Adrenal gland (tissue), 12 donors: ENCODE results near the gene EIF1B. TPM values are rescaled to one million over a fixed set of nuclear protein-coding genes. Genes with fewer than 3 reads are reported as not detected.

Source experiments
- DNase-seq, 7 donors: peaks; one replicate each; pipeline ENCODE4 v3.0.0-alpha.2; 2019 to 2020
- H3K27ac ChIP-seq, 5 donors: fragments of 200-600 bp; sonication (generic) in 4 of 5; 1 replicate in 3 of 5; 2 replicates in 2 of 5; pipeline versions ENCODE4 v1.5.1 to v1.8.0; 2016 to 2020; ENCODE audit warnings: mild to moderate bottlenecking in 1 of 5
- H3K27me3 ChIP-seq: fragments of 200-600 bp; 2 replicates; pipeline ENCODE4 v1.8.0; 2021
- H3K36me3 ChIP-seq, 2 donors: fragments of 200-600 bp; replicated peaks in 1 of 2; 1 replicate in 1 of 2; 2 replicates in 1 of 2; pipeline versions ENCODE4 v1.5.1 to v1.8.0; 2018 to 2022
- H3K4me1 ChIP-seq, 2 donors: fragments of 200-600 bp; replicated peaks in 1 of 2; 1 replicate in 1 of 2; 2 replicates in 1 of 2; pipeline versions ENCODE4 v1.5.1 to v1.8.0; 2018 to 2021
- H3K4me3 ChIP-seq, 4 donors: fragments of 200-600 bp; sonication (generic) in 3 of 4; one replicate each; pipeline ENCODE4 v1.5.1; 2016 to 2018
- H3K9me3 ChIP-seq, 3 donors: fragments of 200-600 bp; sonication (generic) in 1 of 3; replicated peaks in 1 of 3; 1 replicate in 2 of 3; 2 replicates in 1 of 3; pipeline versions ENCODE4 v1.5.1 to v1.8.0; 2016 to 2021
- POLR2A ChIP-seq, 2 donors: fragments of 450-650 bp; IDR thresholded peaks; one replicate each; pipeline ENCODE4 v1.6.1; 2017; ENCODE audit warnings: antibody characterized with exemption in 2 of 2, mild to moderate bottlenecking in 2 of 2, moderate library complexity in 1 of 2
- WGBS, 4 donors: extraction: QIAGEN DNeasy Blood & Tissue Kit in 2 of 4; methylation state at CpG; one replicate each; pipeline versions ENCODE4 v1.1.5 to v1.1.7; 2013 to 2017; 5-methylcytosine and 5-hydroxymethylcytosine counted together
- intact Hi-C, 2 donors: fragments of 100-400 bp; cut with DNase I; formaldehyde crosslinking; loops; one replicate each; pipeline versions ENCODE4 v1.14.1 to v1.15.0; 2022 to 2023
- polyA plus RNA-seq, 3 donors: library from polyadenylated mRNA; stranded (reverse); fragments of 200-250 nt in 2 of 3; fragments of 350-450 nt in 1 of 3; fragmentation: Illumina TruSeq in 1 of 3; extraction: RNeasy Lipid Tissue Mini Kit (QIAGEN cat#74804) in 1 of 3; gene quantifications; one replicate each; pipeline ENCODE4 v1.2.3, GENCODE V29; 2013 to 2014
- total RNA-seq, 9 donors: library from RNA; depleted of rRNA in 4 of 9; stranded (reverse); fragments of >200 nt in 4 of 9; fragments of 120-200 nt in 1 of 9; fragmentation: NEBNext Ultra II Directional in 1 of 9; extraction: Animal tissue kit (Norgen Biotek cat#: 25700) in 1 of 9; gene quantifications; one replicate each; pipeline versions ENCODE4 v1.1.0 to v1.2.4, GENCODE V29; 2013 to 2023
- TF ChIP-seq, protein P1 (sequence below), 6 experiments: fragments of 450-650 bp in 4 of 6; fragments of 200-600 bp in 2 of 6; sonication (generic) in 1 of 6; IDR thresholded peaks; 1 replicate in 5 of 6; 2 replicates in 1 of 6; pipeline versions ENCODE4 v1.5.1 to v1.8.0; 2016 to 2021; ENCODE audit warnings: antibody characterized with exemption in 6 of 6, mild to moderate bottlenecking in 2 of 6, moderate library complexity in 1 of 6
- donor health status: healthy with polysubstance abuse.
- donor health status: Bipolar disorder and iron deficiency.
- donor health status: DM: yes; HTN: yes; CAD: no.
- donor health status: DM: no; HTN: no; CAD: no.
- donor health status: DM: no; HTN: no; CAD: no.
- donor health status: DM: yes; HTN: yes; CAD: no.

The EIF1B gene
- total and polyA plus RNA-seq, 12 donors, result 8.8 to 133 (median 52.9) TPM

DNA sequence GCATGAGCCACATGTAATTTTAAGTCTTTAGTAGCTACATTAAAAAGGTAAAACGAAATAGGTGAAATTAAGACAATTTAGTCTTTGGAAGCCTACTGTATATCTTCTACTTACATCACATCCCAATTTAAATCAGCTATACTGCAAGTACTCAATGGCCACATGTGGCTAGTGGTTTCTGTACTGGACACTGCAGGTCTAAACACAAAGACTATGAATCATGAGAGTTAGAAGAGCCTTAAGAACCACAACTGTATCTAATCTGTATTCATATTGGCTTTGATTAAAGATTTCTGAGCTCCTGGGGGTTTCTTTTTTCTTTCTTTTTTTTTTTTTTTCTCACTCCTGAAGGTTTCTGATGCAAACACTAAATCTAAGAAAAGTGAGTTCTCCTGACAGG, 2.3 kb upstream of the EIF1B start:
- 69 to 88% (median 80%) methylated on average over 1 of the region's 1 CpG for WGBS, 4 donors
- Histone ChIP-seq H3K36me3 (peaks cover 0 to 10% of the 10 kb centered on the region in 2 donors), H3K4me3 (no peak overlapping the region), H3K27me3 (no peaks in the 10 kb centered on the region), H3K27ac (no peak overlapping the region), H3K9me3 (no peaks in the 10 kb centered on the region), H3K4me1 (peaks cover 26 to 36% of the 10 kb centered on the region in 2 donors)
- intact Hi-C loops, result no loop called here
- DNase-seq, result no peak
- no peak for TF ChIP-seq POLR2A (IDR thresholded peaks at IDR 0.05)
- TF ChIP-seq, protein P1, sequence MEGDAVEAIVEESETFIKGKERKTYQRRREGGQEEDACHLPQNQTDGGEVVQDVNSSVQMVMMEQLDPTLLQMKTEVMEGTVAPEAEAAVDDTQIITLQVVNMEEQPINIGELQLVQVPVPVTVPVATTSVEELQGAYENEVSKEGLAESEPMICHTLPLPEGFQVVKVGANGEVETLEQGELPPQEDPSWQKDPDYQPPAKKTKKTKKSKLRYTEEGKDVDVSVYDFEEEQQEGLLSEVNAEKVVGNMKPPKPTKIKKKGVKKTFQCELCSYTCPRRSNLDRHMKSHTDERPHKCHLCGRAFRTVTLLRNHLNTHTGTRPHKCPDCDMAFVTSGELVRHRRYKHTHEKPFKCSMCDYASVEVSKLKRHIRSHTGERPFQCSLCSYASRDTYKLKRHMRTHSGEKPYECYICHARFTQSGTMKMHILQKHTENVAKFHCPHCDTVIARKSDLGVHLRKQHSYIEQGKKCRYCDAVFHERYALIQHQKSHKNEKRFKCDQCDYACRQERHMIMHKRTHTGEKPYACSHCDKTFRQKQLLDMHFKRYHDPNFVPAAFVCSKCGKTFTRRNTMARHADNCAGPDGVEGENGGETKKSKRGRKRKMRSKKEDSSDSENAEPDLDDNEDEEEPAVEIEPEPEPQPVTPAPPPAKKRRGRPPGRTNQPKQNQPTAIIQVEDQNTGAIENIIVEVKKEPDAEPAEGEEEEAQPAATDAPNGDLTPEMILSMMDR (IDR thresholded peaks at IDR 0.05), result no peak

DNA sequence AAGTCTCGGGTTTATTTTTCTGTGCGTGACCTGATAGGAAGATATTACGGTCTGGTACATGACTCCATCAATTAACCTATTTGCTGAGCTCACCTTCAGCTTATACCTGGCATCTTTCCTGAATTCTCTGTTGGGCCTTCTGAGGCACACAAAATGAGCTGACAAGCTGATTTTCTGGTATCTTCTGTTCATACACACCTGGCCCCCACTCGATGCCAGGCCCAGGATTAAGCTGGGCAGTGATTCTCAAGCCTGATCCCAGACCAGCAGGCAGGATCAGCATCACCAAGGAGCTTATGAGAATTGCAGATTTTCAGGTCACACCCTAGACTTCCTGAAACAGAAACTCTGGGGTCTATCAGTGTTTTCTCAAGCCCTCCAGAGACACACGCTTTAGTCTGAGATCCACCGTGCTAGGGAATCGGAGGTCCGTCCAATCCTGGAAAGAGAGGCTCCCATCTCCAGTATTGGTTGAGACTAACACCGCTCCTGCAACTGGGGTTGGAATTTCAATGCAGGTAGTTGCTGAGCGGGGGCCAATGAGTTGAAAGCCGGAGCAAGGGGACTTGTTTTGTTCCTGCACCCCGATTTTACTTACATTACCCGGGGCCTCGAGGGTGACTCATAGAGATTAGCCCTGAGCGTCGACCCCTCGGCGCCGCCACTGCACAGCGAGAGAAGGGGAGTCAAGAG, 636 bp upstream of the EIF1B start:
- DNase-seq, result no peak
- peak overlapping the region in 4 of 5 donors; percentile 84 to 98 (median 95) for H3K27ac ChIP-seq
- intact Hi-C loops, result no loop called here
- no peaks in the 10 kb centered on the region for H3K27me3 ChIP-seq
- H3K4me3 ChIP-seq, result peak overlapping the region in 3 of 4 donors; percentile 56 to 88 (median 72)
- H3K4me1 ChIP-seq, result peaks cover 16 to 36% of the 10 kb centered on the region in 2 donors
- TF ChIP-seq POLR2A (IDR thresholded peaks at IDR 0.05), result no peak
- TF ChIP-seq, protein P1 (IDR thresholded peaks at IDR 0.05), result no peak
- 23 to 36% (median 27%) methylated on average over 14 to 20 of the region's 20 CpGs for WGBS, 4 donors
- H3K36me3 ChIP-seq, result peaks cover 0 to 27% of the 10 kb centered on the region in 2 donors
- no peaks in the 10 kb centered on the region for H3K9me3 ChIP-seq

DNA sequence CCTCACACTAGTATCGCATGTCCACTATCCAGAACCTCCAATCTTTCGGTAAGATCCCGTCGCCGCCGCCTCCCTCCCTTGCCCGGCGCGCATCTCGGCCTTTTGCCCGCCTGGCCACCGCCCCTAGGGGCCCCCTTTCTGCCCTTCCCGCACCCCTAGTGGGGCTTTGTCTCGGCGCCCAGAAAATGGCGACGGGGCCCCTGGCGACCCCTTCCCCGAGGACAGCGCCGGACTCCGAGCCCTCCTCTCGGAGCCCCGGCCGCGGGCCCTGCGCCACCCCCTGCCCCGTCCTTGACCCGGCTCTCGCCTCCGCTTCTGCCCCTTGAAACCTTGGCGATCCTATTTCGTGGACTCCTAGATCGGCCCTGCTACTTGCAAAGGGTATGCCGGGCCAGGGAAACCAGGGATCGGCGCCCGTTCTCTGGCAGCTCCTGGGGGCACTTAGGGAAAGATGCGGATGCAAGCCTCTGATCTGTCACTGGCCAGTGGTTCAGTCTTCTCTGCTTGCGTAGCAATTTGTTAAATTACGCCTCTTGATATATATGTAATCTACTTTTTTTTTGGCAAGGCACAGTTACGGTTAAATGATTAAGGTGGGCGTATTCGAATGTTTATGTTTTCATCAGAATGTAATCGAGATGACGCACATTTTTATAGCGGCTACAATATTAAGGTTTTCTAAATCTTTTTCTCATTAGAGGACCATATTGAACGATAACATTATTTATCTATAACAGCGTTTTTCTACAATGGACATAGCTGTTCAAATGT, 603 bp downstream of the EIF1B start:
- DNase-seq, result peak; percentile 58 to 81 (median 65)
- Histone ChIP-seq H3K4me1 (peaks cover 16 to 42% of the 10 kb centered on the region in 2 donors), H3K9me3 (no peaks in the 10 kb centered on the region), H3K36me3 (peaks cover 0 to 27% of the 10 kb centered on the region in 2 donors), H3K27ac (peak overlapping the region; percentile 82 to 98 (median 94)), H3K27me3 (no peaks in the 10 kb centered on the region), H3K4me3 (peak overlapping the region; percentile 72 to 100 (median 84))
- 0 to 1% (median 0%) methylated on average over 16 to 49 of the region's 49 CpGs for WGBS, 4 donors
- TF ChIP-seq POLR2A (IDR thresholded peaks at IDR 0.05), result no peak
- TF ChIP-seq, protein P1 (IDR thresholded peaks at IDR 0.05), result no peak
- intact Hi-C loops, result no loop called here

DNA sequence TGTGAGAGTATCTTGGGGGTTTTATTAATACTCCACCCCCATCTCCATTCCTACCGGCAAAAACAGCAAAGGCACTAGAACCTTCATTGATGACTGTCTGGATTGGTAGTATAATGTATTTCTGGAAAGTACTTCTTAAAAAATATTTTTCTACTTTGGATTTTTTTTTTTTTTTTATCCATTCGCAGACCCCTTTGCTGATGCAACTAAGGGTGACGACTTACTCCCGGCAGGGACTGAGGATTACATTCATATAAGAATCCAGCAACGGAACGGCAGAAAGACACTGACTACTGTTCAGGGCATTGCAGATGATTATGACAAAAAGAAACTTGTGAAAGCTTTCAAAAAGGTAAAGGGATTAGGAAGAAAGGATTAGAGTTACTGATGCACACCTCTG, 1.2 kb downstream of the EIF1B start:
- no peaks in the 10 kb centered on the region for H3K27me3 ChIP-seq
- peaks cover 16 to 42% of the 10 kb centered on the region in 2 donors for H3K4me1 ChIP-seq
- H3K27ac ChIP-seq, result peak overlapping the region in 3 of 5 donors; percentile 94 to 98 (median 96)

More for the DNA sequence above, 1.2 kb downstream of the EIF1B start:
- peak in 1 of 2 donors; percentile 11 for TF ChIP-seq POLR2A (IDR thresholded peaks at IDR 0.05)
- TF ChIP-seq, protein P1 (IDR thresholded peaks at IDR 0.05), result no peak
- Histone ChIP-seq H3K36me3 (peaks cover 0 to 27% of the 10 kb centered on the region in 2 donors), H3K9me3 (no peaks in the 10 kb centered on the region), H3K4me3 (peak overlapping the region in 3 of 4 donors; percentile 72 to 88 (median 80))
- peak in 1 of 7 donors; percentile 16 for DNase-seq
- 6 to 11% (median 8%) methylated on average over 6 of the region's 6 CpGs for whole genome bisulfite sequencing, 4 donors
- intact Hi-C loops, result no loop called here
